NCI-H774 (cell line): Measurements from ENCODE around the gene ACOT7.

Experiments used
- DNase-seq: peaks from one replicate; lab custom pipeline; 2025; lab: John Stamatoyannopoulos, UW

ACOT7 gene

DNA sequence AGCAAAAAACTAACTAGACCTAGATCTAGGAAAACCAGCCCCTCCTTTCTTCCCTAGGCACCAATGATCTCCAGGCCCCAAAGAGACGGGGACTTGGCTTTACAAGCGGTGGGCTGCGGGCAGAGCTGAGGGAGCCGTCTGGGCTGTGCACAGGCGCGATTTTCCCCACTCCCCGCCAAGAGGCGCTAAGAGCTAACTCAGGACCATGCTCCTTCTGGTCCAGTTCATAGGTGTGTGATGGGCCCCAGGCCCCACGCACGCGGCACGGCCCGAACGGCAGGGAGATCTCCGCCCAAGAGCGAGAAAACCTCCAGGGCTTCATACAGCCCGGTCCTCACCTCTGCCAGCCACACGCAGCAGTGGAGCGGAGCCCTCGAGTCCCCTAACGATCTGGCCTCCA is 125.2 kb downstream of the ACOT7 start:
- no peak for DNase-seq

- no peak for DNase-seq
These were observed 125.8 kb downstream of the ACOT7 start for GRCh38 chr1:6267686-6268322.

DNA sequence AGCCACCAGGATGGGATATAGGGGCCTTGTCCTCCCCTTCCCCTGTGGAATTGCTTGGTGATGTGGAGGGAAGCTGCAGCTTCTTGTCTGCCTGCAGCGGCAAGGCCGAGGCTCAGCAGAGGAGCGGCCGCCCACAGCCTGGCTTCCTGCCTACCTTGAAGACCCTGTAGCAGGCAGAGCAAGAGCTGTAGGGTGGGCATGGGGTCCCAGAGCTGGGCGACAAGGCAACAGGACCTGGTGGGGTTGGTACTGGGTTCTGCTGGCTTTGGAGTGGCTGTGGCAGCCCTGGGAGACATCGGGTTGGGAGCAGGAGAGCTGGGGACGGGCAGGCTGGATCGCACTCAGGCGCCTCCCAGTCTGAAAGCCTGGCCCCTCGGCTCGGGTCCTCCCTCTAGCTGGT is 126.9 kb downstream of the ACOT7 start:
- DNase-seq: no peak

GRCh38 chr1:6265151-6265550 is 128.4 kb downstream of the ACOT7 start:
- DNase-seq: no peak

GRCh38 chr1:6263716-6264115 is 129.9 kb downstream of the ACOT7 start:
- no peak for DNase-seq

- DNase-seq: no peak
These were observed 130.8 kb downstream of the ACOT7 start for GRCh38 chr1:6262555-6263420.

DNA sequence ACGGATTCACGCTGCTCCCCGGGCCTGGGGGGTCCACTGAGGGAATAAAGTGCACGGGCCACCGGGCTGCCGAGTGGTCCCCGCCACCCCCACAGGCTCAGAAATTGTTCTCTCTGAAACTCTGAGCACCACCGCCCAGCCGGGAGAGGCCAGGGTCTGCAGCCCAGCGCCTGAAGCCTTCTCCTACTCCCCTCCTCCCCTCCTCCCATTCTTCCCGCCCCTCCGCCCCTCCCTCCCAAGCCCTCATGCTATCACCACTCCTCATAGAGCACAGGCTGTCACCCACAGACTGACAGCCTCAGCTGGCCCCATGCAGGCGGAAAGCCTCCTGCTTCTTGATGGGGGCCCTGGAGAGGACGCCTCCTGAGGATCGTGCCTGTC is 132.0 kb downstream of the ACOT7 start:
- DNase-seq: no peak

- no peak for DNase-seq
These were observed 132.5 kb downstream of the ACOT7 start, which contains the start of gene GPR153 for GRCh38 chr1:6260961-6261614. TSS of gene GPR153 (minus strand) at chr1:6261098. CDS start at chr1:6254905, 6,193 bp downstream.

DNA sequence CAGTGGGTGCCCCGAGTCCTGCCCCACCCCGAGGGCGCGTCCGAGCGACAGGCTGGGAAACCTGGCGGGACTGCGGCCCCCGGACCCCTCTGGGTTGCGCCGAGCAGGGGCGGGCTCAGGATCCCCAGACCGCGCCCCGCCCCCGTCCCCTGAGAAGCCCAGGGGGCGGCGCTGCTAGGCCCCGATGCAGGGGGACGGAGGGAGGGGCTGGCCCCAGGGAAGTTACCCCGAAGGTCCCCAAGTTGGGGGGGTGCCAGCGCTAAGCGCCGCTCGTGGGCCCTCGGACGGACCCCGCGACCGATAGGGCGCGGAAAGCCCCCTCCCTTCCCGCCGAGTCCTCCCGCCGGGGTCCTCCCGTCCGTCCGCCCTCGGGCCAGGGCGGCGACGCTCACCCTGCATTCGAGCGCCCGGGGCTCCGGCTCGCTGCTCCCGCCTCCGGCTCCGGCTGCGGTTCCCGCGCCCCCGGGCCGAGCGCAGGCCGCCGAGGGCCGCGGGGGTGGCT is 133.1 kb downstream of the ACOT7 start:
- no peak for DNase-seq

GRCh38 chr1:6259491-6260362 is 133.8 kb downstream of the ACOT7 start:
- no peak for DNase-seq

DNA sequence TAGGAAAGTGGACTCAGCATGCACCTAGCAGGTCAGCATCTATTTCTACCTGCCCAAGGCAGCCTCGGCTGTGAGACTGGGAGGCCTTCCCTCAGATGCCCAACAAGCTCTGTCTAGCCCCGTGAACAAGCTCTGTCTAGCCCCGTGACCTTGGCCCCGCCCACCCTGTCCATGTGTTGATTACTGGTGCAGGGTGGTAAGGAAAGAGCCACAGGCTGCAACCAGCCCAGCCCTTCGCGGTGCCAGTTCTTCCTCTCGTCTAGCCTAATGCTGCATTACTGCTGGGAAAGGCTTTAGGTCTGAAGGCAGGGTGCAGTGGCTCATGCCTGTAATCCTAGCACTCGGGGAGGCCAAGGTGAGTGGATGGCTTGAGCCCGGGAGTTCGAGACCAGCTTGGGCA is 134.9 kb downstream of the ACOT7 start:
- no peak for DNase-seq

DNA sequence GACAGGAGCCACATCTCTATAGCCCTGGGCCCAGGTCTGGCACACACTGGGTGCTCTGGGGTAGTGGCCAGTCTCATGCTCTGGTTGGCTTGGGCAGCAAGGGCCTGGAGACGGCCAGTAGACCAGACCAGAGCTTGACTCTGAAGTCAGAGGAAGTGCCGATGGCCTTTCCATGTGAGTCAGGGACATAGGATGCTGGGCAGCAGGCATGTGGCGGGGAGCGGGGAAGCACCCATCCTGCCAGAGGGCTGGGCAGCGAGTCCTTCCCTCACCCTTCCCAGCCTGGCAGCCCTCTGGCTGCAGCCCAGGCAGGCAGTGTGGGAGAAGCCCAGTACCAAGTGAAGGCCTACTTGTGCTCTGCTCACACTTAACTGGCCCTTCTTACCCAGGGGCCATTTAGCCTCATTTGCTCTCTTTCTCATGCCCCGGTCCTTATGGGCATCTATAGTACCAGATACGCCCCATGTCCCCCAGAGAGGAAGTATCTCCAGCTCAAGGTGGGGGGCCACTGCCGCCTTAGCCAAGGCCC is 136.0 kb downstream of the ACOT7 start:
- DNase-seq: no peak

GRCh38 chr1:6256645-6257044 is 136.9 kb downstream of the ACOT7 start:
- DNase-seq: no peak

- DNase-seq: no peak
These were observed 138.9 kb downstream of the ACOT7 start for GRCh38 chr1:6254691-6255090.

DNA sequence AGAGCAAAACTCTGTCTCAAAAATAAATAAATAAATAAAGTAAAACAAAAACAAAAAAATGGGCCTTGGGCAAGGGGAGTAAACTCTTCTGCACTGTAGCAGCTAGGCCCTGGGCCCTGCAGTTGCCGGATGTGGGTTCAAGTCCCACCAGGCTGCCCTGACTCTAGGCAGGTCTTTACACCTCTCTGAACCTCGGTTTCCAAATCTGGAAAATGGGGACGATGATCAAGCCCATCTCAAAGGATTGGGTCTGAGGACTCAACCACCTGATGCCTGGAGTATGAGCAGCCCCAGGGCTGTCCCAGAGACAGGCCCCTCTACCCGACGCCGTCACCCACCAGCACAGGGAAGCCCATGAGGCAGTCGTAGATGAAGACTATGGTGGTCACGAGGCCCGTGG is 140.2 kb downstream of the ACOT7 start:
- no peak for DNase-seq

GRCh38 chr1:6252374-6252710 is 141.2 kb downstream of the ACOT7 start:
- no peak for DNase-seq

- DNase-seq: no peak
These were observed 141.7 kb downstream of the ACOT7 start for GRCh38 chr1:6251681-6252373.

DNA sequence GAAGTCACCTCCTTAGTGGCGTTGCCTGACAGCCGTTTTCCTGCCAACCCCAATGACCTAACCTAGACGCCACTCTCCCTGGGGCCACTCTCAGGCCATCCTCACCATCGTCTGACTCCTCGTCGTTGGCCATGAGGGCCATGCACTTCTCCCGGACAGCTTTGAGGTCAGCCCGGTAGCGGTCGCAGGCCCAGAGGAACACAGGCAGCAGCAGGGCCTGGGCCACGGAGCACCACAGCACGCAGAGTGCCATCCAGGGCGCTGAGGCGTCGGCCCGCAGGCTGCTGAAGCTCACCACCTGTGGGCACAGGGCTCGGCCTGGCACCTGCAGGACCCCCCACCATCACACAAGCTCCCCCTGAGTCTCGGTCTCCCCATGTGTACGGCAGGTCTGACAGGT is 142.3 kb downstream of the ACOT7 start:
- no peak for DNase-seq

GRCh38 chr1:6249739-6250689 is 143.6 kb downstream of the ACOT7 start:
- no peak for DNase-seq
